H9 (cell line): ENCODE results near the gene EVC. TPM values are rescaled to one million over a fixed set of nuclear protein-coding genes. Genes with fewer than 3 reads are reported as not detected.

Experiments
- DNase-seq: peaks from one replicate; pipeline ENCODE4 v3.0.0-alpha.2; 2017
- H2AFZ ChIP-seq: one replicate; pipeline ENCODE4 v1.6.1; 2013; ENCODE audit warnings: mild to moderate bottlenecking, low read length, control low read depth, moderate library complexity
- H2AK5ac ChIP-seq: 2 replicates; pipeline ENCODE4 v1.6.1; 2013; ENCODE audit warnings: low read length, control low read depth, mixed read lengths; ENCODE audit not compliant: insufficient read length
- H2BK120ac ChIP-seq: one replicate; pipeline ENCODE4 v1.6.1; 2013; ENCODE audit warnings: low read depth, mild to moderate bottlenecking, low read length, control low read depth, inconsistent platforms; ENCODE audit not compliant: poor library complexity, severe bottlenecking
- H2BK12ac ChIP-seq: 2 replicates; pipeline ENCODE4 v1.6.1; 2013; ENCODE audit warnings: low read length, control low read depth, mixed read lengths, low read depth; ENCODE audit not compliant: insufficient read length
- H2BK15ac ChIP-seq: 2 replicates; pipeline ENCODE4 v1.6.1; 2013; ENCODE audit warnings: low read depth, low read length, control low read depth
- H2BK20ac ChIP-seq: one replicate; pipeline ENCODE4 v1.6.1; 2013; ENCODE audit warnings: low read depth, mild to moderate bottlenecking, low read length, control low read depth, inconsistent platforms; ENCODE audit not compliant: poor library complexity, severe bottlenecking
- H2BK5ac ChIP-seq: 2 replicates; pipeline ENCODE4 v1.6.1; 2013; ENCODE audit warnings: low read length, control low read depth, mixed read lengths; ENCODE audit not compliant: insufficient read length
- H3K14ac ChIP-seq: 2 replicates; pipeline ENCODE4 v1.6.1; 2013; ENCODE audit warnings: low read length, control low read depth; ENCODE audit not compliant: insufficient read depth
- H3K18ac ChIP-seq: 2 replicates; pipeline ENCODE4 v1.6.1; 2013; ENCODE audit warnings: low read depth, mild to moderate bottlenecking, mixed read lengths, low read length, control low read depth; ENCODE audit not compliant: insufficient read length
- H3K23ac ChIP-seq: 2 replicates; pipeline ENCODE4 v1.6.1; 2013; ENCODE audit warnings: low read length, control low read depth, mixed read lengths, low read depth; ENCODE audit not compliant: insufficient read length
- H3K23me2 ChIP-seq: 2 replicates; pipeline ENCODE4 v1.6.1; 2013; ENCODE audit warnings: low read depth, mild to moderate bottlenecking, mixed read lengths, low read length, control low read depth; ENCODE audit not compliant: insufficient read length, poor library complexity, severe bottlenecking
- H3K27ac ChIP-seq: 2 replicates; pipeline ENCODE4 v1.5.1; 2013; ENCODE audit warnings: low read length, control low read depth, mixed read lengths, low read depth; ENCODE audit not compliant: insufficient read length
- H3K27me3 ChIP-seq: 2 replicates; pipeline ENCODE4 v1.6.1; 2013; ENCODE audit warnings: low read length, control low read depth, inconsistent platforms; ENCODE audit not compliant: insufficient read depth
- H3K4ac ChIP-seq: 2 replicates; pipeline ENCODE4 v1.6.1; 2013; ENCODE audit warnings: low read depth, mild to moderate bottlenecking, control low read depth, inconsistent platforms, low read length, moderate library complexity
- H3K4me1 ChIP-seq: 2 replicates; pipeline ENCODE4 v1.6.1; 2013; ENCODE audit warnings: low read length, control low read depth, inconsistent platforms; ENCODE audit not compliant: insufficient read depth
- H3K4me2 ChIP-seq: 2 replicates; pipeline ENCODE4 v1.6.1; 2013; ENCODE audit warnings: low read length, control low read depth, mixed read lengths; ENCODE audit not compliant: insufficient read length, insufficient read depth
- H3K56ac ChIP-seq: 2 replicates; pipeline ENCODE4 v1.6.1; 2013; ENCODE audit warnings: low read depth, mild to moderate bottlenecking, mixed read lengths, low read length, control low read depth; ENCODE audit not compliant: insufficient read length
- H3K79me1 ChIP-seq: 2 replicates; pipeline ENCODE4 v1.6.1; 2013; ENCODE audit warnings: low read depth, mild to moderate bottlenecking, moderate library complexity, low read length, control low read depth, inconsistent platforms; ENCODE audit not compliant: insufficient read depth, poor library complexity, severe bottlenecking
- H3K79me2 ChIP-seq: 2 replicates; pipeline ENCODE4 v1.6.1; 2013; ENCODE audit warnings: low read length, control low read depth, inconsistent platforms; ENCODE audit not compliant: insufficient read depth
- H3K9ac ChIP-seq: 2 replicates; pipeline ENCODE4 v1.6.1; 2013; ENCODE audit warnings: low read length, control low read depth, mixed read lengths; ENCODE audit not compliant: insufficient read length; ENCODE audit errors: extremely low read depth
- H3K9me3 ChIP-seq: one replicate; pipeline ENCODE4 v1.6.1; 2013; ENCODE audit warnings: low read depth, low read length, inconsistent platforms; ENCODE audit not compliant: control insufficient read depth
- H3T11ph ChIP-seq: one replicate; pipeline ENCODE4 v1.6.1; 2013; ENCODE audit warnings: mild to moderate bottlenecking, low read length, control low read depth, inconsistent platforms
- H4K20me1 ChIP-seq: one replicate; pipeline ENCODE4 v1.6.1; 2013; ENCODE audit not compliant: control insufficient read depth, insufficient read length, insufficient read depth
- H4K5ac ChIP-seq: 2 replicates; pipeline ENCODE4 v1.6.1; 2013; ENCODE audit warnings: low read depth, mild to moderate bottlenecking, mixed read lengths, low read length, control low read depth; ENCODE audit not compliant: insufficient read length
- H4K8ac ChIP-seq: replicated peaks from 2 replicates; pipeline ENCODE4 v1.6.1; 2013; ENCODE audit warnings: low read length, control low read depth, mixed read lengths, low read depth; ENCODE audit not compliant: insufficient read length
- H4K91ac ChIP-seq: 2 replicates; pipeline ENCODE4 v1.6.1; 2013; ENCODE audit warnings: low read depth, mild to moderate bottlenecking, moderate library complexity, mixed read lengths, low read length, control low read depth; ENCODE audit not compliant: insufficient read length
- H3K27ac Mint-ChIP-seq, 3 experiments: 2 replicates in 2 of 3; 3 replicates in 1 of 3; pipeline ENCODE4 v1.8.0; 2020 to 2021; ENCODE audit warnings: mixed read lengths in 3 of 3, mild to moderate bottlenecking in 1 of 3, moderate library complexity in 1 of 3
- H3K27me3 Mint-ChIP-seq: 2 replicates; pipeline ENCODE4 v1.8.0; 2021; ENCODE audit warnings: low read depth, mild to moderate bottlenecking, moderate library complexity, mixed read lengths
- H3K36me3 Mint-ChIP-seq, 3 experiments: 2 replicates in 2 of 3; 3 replicates in 1 of 3; pipeline ENCODE4 v1.8.0; 2020 to 2021; ENCODE audit warnings: low read depth in 3 of 3, mixed read lengths in 3 of 3; ENCODE audit not compliant: insufficient read depth in 1 of 3
- H3K4me1 Mint-ChIP-seq, 2 experiments: 2 replicates each; pipeline ENCODE4 v1.8.0; 2020; ENCODE audit warnings: mixed read lengths in 2 of 2
- H3K4me3 Mint-ChIP-seq, 2 experiments: 2 replicates in 1 of 2; 3 replicates in 1 of 2; pipeline ENCODE4 v1.8.0; 2020 to 2021; ENCODE audit warnings: mild to moderate bottlenecking in 2 of 2, mixed read lengths in 2 of 2, moderate library complexity in 1 of 2
- H3K9me3 Mint-ChIP-seq, 2 experiments: 2 replicates in 1 of 2; 3 replicates in 1 of 2; pipeline ENCODE4 v1.8.0; 2020; ENCODE audit warnings: mild to moderate bottlenecking in 2 of 2, mixed read lengths in 2 of 2, moderate library complexity in 1 of 2
- WGBS: extraction: QIAGEN DNeasy Blood & Tissue Kit; methylation state at CpG from one replicate; pipeline ENCODE4 v1.1.7; 2013; ENCODE audit warnings: missing lambda C conversion rate, low lambda C conversion rate, mixed read lengths; ENCODE audit not compliant: insufficient read length; ENCODE audit errors: extremely low coverage; 5-methylcytosine and 5-hydroxymethylcytosine counted together
- total RNA-seq: library from RNA; stranded (reverse); gene quantifications from 2 replicates; pipeline ENCODE4 v1.2.1, GENCODE V29; 2021
- TF ChIP-seq, protein P1 (sequence below): fragments of 200-600 bp; sonication (generic); conservative IDR thresholded peaks from 3 replicates; pipeline ENCODE4 v1.8.0; 2021; ENCODE audit warnings: antibody characterized with exemption, mild to moderate bottlenecking

EVC gene
- total RNA-seq, 1 experiment from 2014 or later = 10.1 TPM

DNA sequence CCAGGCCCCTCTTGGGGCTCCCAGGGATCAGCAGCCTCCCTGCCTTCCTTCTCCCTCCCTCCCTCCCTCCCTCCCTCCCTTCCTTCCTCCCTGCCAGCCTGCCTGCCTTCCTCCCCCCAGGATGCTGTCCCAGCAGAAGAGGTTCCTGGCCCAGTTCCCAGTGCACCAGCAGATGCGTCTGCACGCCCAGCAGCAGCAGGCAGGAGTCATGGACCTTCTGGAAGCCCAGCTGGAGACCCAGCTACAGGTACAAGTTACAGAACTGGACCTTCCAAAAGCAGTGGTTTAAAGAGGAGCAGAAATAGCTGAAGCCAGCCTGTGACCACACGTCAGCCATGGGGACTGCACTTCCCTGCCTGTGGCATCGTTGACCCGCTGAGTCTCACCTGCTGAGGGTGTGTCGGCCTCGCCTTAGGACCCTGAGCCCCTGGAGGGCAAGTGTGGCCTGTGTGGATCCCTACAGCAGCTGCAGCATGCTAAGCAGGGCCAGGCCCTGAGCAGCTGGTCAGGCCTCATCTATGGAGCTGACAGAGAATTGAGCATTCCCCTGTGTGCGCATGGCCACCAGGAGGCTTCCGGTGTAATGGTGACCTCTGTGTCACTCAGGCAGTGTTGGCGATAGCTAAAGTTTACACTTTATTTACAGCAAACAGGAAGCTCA is 97.2 kb downstream of the EVC start:
- no peak overlapping the region for H3K27ac Mint-ChIP-seq
- Histone ChIP-seq H3T11ph (no peak overlapping the region), H3K79me2 (no peaks in the 10 kb centered on the region), H2AK5ac (no peak overlapping the region), H3K79me1 (no peaks in the 10 kb centered on the region), H3K56ac (no peak overlapping the region), H4K8ac (no peak overlapping the region), H3K23ac (no peak overlapping the region), H3K4me1 (no peaks in the 10 kb centered on the region), H2BK120ac (no peak overlapping the region), H3K9ac (no peak overlapping the region), H3K4me2 (no peak overlapping the region), H2BK15ac (no peak overlapping the region), H2BK20ac (no peak overlapping the region), H3K9me3 (no peaks in the 10 kb centered on the region), H4K91ac (no peak overlapping the region), H3K27me3 (no peaks in the 10 kb centered on the region), H4K5ac (no peak overlapping the region), H3K4ac (no peak overlapping the region), H3K23me2 (no peaks in the 10 kb centered on the region), H3K27ac (no peak overlapping the region), H2AFZ (no peak overlapping the region), H3K14ac (no peak overlapping the region), H2BK5ac (no peak overlapping the region), H2BK12ac (no peak overlapping the region), H3K18ac (no peak overlapping the region), H4K20me1 (no peaks in the 10 kb centered on the region)
- peaks cover 0 to 3% of the 10 kb centered on the region in 2 experiments; a peak in 1 of 4 replicates for H3K4me1 Mint-ChIP-seq
- no peaks in the 10 kb centered on the region for H3K9me3 Mint-ChIP-seq
- H3K27me3 Mint-ChIP-seq = no peaks in the 10 kb centered on the region
- H3K4me3 Mint-ChIP-seq = no peak overlapping the region
- TF ChIP-seq, protein P1, sequence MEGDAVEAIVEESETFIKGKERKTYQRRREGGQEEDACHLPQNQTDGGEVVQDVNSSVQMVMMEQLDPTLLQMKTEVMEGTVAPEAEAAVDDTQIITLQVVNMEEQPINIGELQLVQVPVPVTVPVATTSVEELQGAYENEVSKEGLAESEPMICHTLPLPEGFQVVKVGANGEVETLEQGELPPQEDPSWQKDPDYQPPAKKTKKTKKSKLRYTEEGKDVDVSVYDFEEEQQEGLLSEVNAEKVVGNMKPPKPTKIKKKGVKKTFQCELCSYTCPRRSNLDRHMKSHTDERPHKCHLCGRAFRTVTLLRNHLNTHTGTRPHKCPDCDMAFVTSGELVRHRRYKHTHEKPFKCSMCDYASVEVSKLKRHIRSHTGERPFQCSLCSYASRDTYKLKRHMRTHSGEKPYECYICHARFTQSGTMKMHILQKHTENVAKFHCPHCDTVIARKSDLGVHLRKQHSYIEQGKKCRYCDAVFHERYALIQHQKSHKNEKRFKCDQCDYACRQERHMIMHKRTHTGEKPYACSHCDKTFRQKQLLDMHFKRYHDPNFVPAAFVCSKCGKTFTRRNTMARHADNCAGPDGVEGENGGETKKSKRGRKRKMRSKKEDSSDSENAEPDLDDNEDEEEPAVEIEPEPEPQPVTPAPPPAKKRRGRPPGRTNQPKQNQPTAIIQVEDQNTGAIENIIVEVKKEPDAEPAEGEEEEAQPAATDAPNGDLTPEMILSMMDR = no peak
- peaks cover 28 to 62% (median 62%) of the 10 kb centered on the region in 3 experiments; a peak in 6 of 7 replicates for H3K36me3 Mint-ChIP-seq
- DNase-seq = no peak
- no CpG with 5 or more reads among the region's 10 CpGs for WGBS
